ENCODE results near the gene PRPF38B. TPM values are rescaled to one million over a fixed set of nuclear protein-coding genes. Genes with fewer than 3 reads are reported as not detected.

Gene PRPF38B
- total and polyA plus RNA-seq, 2 of the 8 experiments (the other 6 are each of a cell fraction or from before 2014, with no cell fraction given) = 16.6 to 50.6 TPM

DNA sequence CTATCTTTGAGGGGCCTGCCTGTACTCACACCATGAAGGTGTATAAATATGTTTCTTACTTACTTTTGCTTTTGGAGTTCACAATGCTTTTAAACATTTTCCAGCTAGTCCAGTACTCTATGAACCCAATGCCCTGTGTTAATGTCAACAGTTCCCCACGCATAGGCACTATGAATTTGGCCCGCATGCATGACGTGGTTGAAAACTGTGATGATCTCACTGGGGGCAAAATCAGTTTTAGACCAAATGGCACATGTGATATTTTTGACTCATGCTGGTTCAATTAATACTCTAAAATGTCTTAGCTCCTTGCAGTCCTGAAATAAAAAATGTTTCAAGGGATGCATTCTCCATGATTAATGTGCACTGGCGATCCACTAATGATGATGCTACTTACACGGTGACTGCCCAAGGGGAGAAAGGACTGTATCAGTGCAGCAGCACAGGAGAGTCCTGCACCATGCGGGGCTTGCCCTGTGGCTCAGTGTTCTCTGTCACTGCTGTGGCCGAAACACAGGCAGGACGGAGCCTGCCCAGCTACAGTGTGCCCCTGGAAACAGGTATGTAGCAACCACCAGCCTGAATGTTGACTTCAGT, 36.3 kb downstream of the PRPF38B start:
- Histone ChIP-seq H2BK15ac (ENCODE audit: low read length) (no peak overlapping the region), H4K5ac (ENCODE audit: insufficient read length, low read depth, low read length) (no peak overlapping the region), H3K18ac (ENCODE audit: extremely low read depth, low read length) (no peak overlapping the region), H3K4me1 (replicated peaks in 1 of 4; ENCODE audit: control insufficient read depth in 3 of 4, insufficient read depth in 4 of 4, low read length in 3 of 4) (no peaks in the 10 kb centered on the region), H3K79me1 (ENCODE audit: low read depth, low read length) (no peaks in the 10 kb centered on the region; the same call in 1 of the 2 replicates), H3K36me3 (ENCODE audit: control insufficient read depth in 2 of 4, insufficient read depth in 4 of 4, low read length in 3 of 4) (no peaks in the 10 kb centered on the region), H2BK12ac (ENCODE audit: low read depth, low read length) (no peak overlapping the region), H2BK5ac (ENCODE audit: low read depth, low read length) (no peak overlapping the region), H2AFZ (ENCODE audit: low read length) (no peak overlapping the region), H3K4me3 (ENCODE audit: extremely low read depth in 1 of 4, insufficient read depth in 2 of 4, low read depth in 3 of 4, low read length in 4 of 4) (no peak overlapping the region), H4K20me1 (replicated peaks in 1 of 2; ENCODE audit: control insufficient read depth in 1 of 2, insufficient read depth in 2 of 2, low read length in 2 of 2) (no peaks in the 10 kb centered on the region), H3K27ac (ENCODE audit: low read depth, low read length) (no peak overlapping the region), H2BK20ac (ENCODE audit: low read length) (no peak overlapping the region), H3K56ac (replicated peaks; ENCODE audit: insufficient read length, low read depth, low read length) (no peak overlapping the region), H4K91ac (replicated peaks; ENCODE audit: insufficient read length, low read length) (no peak overlapping the region), H3K79me2 (ENCODE audit: control insufficient read depth in 1 of 2, insufficient read depth in 2 of 2, low read length in 2 of 2) (no peaks in the 10 kb centered on the region), H2AK5ac (ENCODE audit: low read depth, low read length) (no peak overlapping the region), H2BK120ac (replicated peaks; ENCODE audit: low read depth, low read length) (no peak overlapping the region), H3K9me3 (ENCODE audit: insufficient read depth in 2 of 2, low read depth in 1 of 2, low read length in 1 of 2) (no peaks in the 10 kb centered on the region), H3K27me3 (replicated peaks in 1 of 4; ENCODE audit: control insufficient read depth in 3 of 4, extremely low read depth in 1 of 4, insufficient read depth in 3 of 4, low read length in 3 of 4) (no peaks in the 10 kb centered on the region), H3K23ac (ENCODE audit: insufficient read length) (no peak overlapping the region), H3K23me2 (ENCODE audit: low read depth, low read length) (no peaks in the 10 kb centered on the region; the same call in 1 of the 2 replicates), H4K8ac (ENCODE audit: extremely low read depth, insufficient read depth, low read length) (no peak overlapping the region), H3K9ac (replicated peaks in 1 of 4; ENCODE audit: extremely low read depth in 1 of 4, low read depth in 3 of 4, low read length in 3 of 4) (no peak overlapping the region), H3K4me2 (ENCODE audit: insufficient read depth in 1 of 2, low read depth in 2 of 2, low read length in 2 of 2) (no peak overlapping the region), H3K14ac (ENCODE audit: insufficient read length) (no peak overlapping the region), H3K4ac (replicated peaks; ENCODE audit: insufficient read length, low read depth, low read length) (no peak overlapping the region)
- no peak for FAIRE-seq
- TF ChIP-seq KDM5A (IDR thresholded peaks at IDR 0.05; ENCODE audit: low read length) (no peak), GTF2F1 (IDR thresholded peaks at IDR 0.05; ENCODE audit: borderline replicate concordance, low read depth, low read length) (no peak), EGR1 (IDR thresholded peaks at IDR 0.05; ENCODE audit: borderline replicate concordance, low read depth, low read length) (no peak), KDM4A (IDR thresholded peaks at IDR 0.05; ENCODE audit: low read depth, low read length, severe bottlenecking) (no peak), SIRT6 (IDR thresholded peaks at IDR 0.05; ENCODE audit: low read length) (no peak), RFX5 (IDR thresholded peaks at IDR 0.05; ENCODE audit: borderline replicate concordance, low read depth, low read length) (no peak), CTCF (IDR thresholded peaks at IDR 0.05; ENCODE audit: control extremely low read depth in 1 of 3, insufficient read depth in 1 of 3, low read depth in 1 of 3, low read length in 3 of 3) (no peak), RNF2 (IDR thresholded peaks at IDR 0.05; ENCODE audit: borderline replicate concordance, low read depth, low read length, missing control alignments, poor library complexity, severe bottlenecking) (no peak), BCL11A (IDR thresholded peaks at IDR 0.05; ENCODE audit: low read depth in 2 of 2, low read length in 2 of 2) (no peak)
- POLR2A ChIA-PET (ENCODE audit: partially characterized antibody) = no interaction called here
- 92% methylated on average over 8 of the region's 8 CpGs; no CpG with 5 or more reads in 1 of the 2 experiments for WGBS, 2 experiments (ENCODE audit: extremely low coverage in 1 of 2, insufficient coverage in 1 of 2, insufficient read length in 1 of 2, insufficient replicate concordance in 2 of 2, low coverage in 1 of 2, low lambda C conversion rate in 2 of 2, missing lambda C conversion rate in 1 of 2)
- CTCF ChIA-PET (ENCODE audit: partially characterized antibody) = interaction anchor here (0.8 to 1.3 kb wide), 2 partner anchors 11 to 19 kb away, joined by 3 to 4 read pairs; no protein-coding TSS in a partner anchor
- no peak for DNase-seq (ENCODE audit: low read depth in 1 of 2, low spot score in 2 of 2)

Measured in H1 (cell line).